Measurements from ENCODE around the gene CRPPA. TPM values are rescaled to one million over a fixed set of nuclear protein-coding genes. Genes with fewer than 3 reads are reported as not detected.
"Not testable (repeated sequence)": the region's sequence is repeated elsewhere in the genome, so short reads cannot be mapped to it uniquely, and the experiment has no call there.

CRPPA gene
- total RNA-seq, 1 experiment from 2014 or later, result 1.1 TPM

DNA sequence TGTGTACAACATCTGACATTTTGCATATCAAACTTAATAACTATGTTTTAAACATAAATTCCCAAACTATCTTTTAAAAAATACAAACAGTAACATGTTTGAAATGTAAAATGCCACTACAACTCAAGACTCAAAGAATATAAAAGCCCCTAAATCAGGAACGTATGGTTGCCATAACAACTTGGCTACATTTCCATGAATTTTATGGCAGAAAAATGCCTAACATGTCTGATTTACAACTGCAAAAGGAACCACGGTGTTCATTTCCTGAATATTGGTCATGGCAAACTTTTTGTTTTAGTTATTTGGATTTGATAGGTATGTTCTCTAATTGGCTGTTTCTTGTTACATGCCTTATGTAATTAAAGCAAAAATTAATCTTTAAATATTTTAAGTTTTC is 42.2 kb upstream of the CRPPA start:
- intact Hi-C loops (cut with micrococcal nuclease), result no loop called here
- DNase-seq (ENCODE audit: unreplicated experiment), result no peak
- H3K36me3 Mint-ChIP-seq (ENCODE audit: insufficient read depth, unreplicated experiment), result no peaks in the 10 kb centered on the region
- ChIA-PET CTCF (interaction anchor here (1.0 to 1.6 kb wide), 2 partner anchors 32 to 270 kb away, joined by 3 to 6 read pairs; no protein-coding TSS in a partner anchor), POLR2A (interaction anchor here (0.6 kb wide), 1 partner anchor 28 kb away, joined by 3 read pairs; no protein-coding TSS in a partner anchor)
- peaks cover 53% of the 10 kb centered on the region for H3K27me3 Mint-ChIP-seq (ENCODE audit: insufficient read depth, unreplicated experiment)
- no peaks in the 10 kb centered on the region for H3K9me3 Mint-ChIP-seq (ENCODE audit: unreplicated experiment)
- no peaks in the 10 kb centered on the region for H3K4me1 Mint-ChIP-seq (ENCODE audit: insufficient read depth, unreplicated experiment)
- no TSS peak for BruUV-seq (replicated peaks)
- H3K27ac Mint-ChIP-seq (ENCODE audit: low read depth, unreplicated experiment), result no peak overlapping the region
- no peak overlapping the region for H3K4me3 Mint-ChIP-seq (ENCODE audit: unreplicated experiment)
- TF ChIP-seq, protein P1, sequence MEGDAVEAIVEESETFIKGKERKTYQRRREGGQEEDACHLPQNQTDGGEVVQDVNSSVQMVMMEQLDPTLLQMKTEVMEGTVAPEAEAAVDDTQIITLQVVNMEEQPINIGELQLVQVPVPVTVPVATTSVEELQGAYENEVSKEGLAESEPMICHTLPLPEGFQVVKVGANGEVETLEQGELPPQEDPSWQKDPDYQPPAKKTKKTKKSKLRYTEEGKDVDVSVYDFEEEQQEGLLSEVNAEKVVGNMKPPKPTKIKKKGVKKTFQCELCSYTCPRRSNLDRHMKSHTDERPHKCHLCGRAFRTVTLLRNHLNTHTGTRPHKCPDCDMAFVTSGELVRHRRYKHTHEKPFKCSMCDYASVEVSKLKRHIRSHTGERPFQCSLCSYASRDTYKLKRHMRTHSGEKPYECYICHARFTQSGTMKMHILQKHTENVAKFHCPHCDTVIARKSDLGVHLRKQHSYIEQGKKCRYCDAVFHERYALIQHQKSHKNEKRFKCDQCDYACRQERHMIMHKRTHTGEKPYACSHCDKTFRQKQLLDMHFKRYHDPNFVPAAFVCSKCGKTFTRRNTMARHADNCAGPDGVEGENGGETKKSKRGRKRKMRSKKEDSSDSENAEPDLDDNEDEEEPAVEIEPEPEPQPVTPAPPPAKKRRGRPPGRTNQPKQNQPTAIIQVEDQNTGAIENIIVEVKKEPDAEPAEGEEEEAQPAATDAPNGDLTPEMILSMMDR (IDR thresholded peaks at IDR 0.05; ENCODE audit: unreplicated experiment), result no peak

- CTCF ChIA-PET, result interaction anchor here (1.0 kb wide), 1 partner anchor 102 kb away, joined by 5 read pairs; no protein-coding TSS in a partner anchor
- POLR2A ChIA-PET, result interaction anchor here (0.9 kb wide), 1 partner anchor 26 kb away, joined by 3 read pairs; no protein-coding TSS in a partner anchor
- Mint-ChIP-seq H3K36me3 (ENCODE audit: insufficient read depth, unreplicated experiment) (no peaks in the 10 kb centered on the region), H3K27ac (ENCODE audit: low read depth, unreplicated experiment) (no peak overlapping the region), H3K4me3 (ENCODE audit: unreplicated experiment) (no peak overlapping the region), H3K9me3 (ENCODE audit: unreplicated experiment) (no peaks in the 10 kb centered on the region), H3K27me3 (ENCODE audit: insufficient read depth, unreplicated experiment) (peaks cover 53% of the 10 kb centered on the region), H3K4me1 (ENCODE audit: insufficient read depth, unreplicated experiment) (no peaks in the 10 kb centered on the region)
- DNase-seq (ENCODE audit: unreplicated experiment), result no peak
- intact Hi-C loops (cut with micrococcal nuclease), result no loop called here
- BruUV-seq (replicated peaks), result no TSS peak
- TF ChIP-seq, protein P1 (IDR thresholded peaks at IDR 0.05; ENCODE audit: unreplicated experiment), result no peak
Observed at GRCh38 chr7:16462431-16462889, 41.1 kb upstream of the CRPPA start.

DNA sequence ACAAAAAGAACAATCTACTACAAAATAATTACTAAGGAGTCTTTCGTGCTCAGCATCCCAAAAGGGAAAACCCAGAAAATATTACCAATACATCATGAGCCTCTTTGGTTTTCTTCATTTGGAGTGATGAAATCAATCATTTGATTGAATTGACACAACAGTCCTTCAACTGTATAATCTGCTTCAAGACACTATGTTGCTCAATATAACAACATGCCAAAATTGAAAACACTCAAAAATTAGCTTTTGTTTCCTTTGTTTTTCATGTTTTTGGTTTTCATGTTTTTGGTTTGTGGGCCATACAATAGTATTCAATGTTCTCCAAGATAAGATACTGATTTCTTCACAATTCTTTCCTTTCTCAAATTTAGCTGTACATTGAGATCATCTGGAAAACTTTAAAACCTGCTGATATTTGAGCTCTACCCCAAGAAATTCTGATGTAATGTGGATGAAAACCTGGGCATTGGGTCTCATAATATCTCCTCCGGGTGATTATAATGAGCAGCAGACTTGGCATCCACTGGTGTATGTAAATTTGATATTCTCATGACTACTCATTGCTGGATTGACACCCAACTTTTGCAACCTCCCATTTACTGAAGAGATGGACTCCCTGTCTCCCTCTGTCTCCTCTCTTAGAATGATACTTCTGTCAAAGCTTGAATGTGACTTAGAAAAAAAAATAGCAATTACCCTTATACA is 39.6 kb upstream of the CRPPA start:
- intact Hi-C loops (cut with micrococcal nuclease), result no loop called here
- H3K27me3 Mint-ChIP-seq (ENCODE audit: insufficient read depth, unreplicated experiment), result peaks cover 42% of the 10 kb centered on the region
- POLR2A ChIA-PET, result no interaction called here
- CTCF ChIA-PET, result interaction anchor here (0.7 to 1.7 kb wide), 4 partner anchors 10 to 527 kb away, joined by 3 to 7 read pairs (median 4); no protein-coding TSS in a partner anchor
- no peaks in the 10 kb centered on the region for H3K4me1 Mint-ChIP-seq (ENCODE audit: insufficient read depth, unreplicated experiment)
- H3K27ac Mint-ChIP-seq (ENCODE audit: low read depth, unreplicated experiment), result no peak overlapping the region
- H3K4me3 Mint-ChIP-seq (ENCODE audit: unreplicated experiment), result no peak overlapping the region
- no TSS peak for BruUV-seq (replicated peaks)
- TF ChIP-seq, protein P1 (IDR thresholded peaks at IDR 0.05; ENCODE audit: unreplicated experiment), result no peak
- H3K9me3 Mint-ChIP-seq (ENCODE audit: unreplicated experiment), result no peaks in the 10 kb centered on the region
- DNase-seq (ENCODE audit: unreplicated experiment), result no peak
- no peaks in the 10 kb centered on the region for H3K36me3 Mint-ChIP-seq (ENCODE audit: insufficient read depth, unreplicated experiment)

GRCh38 chr7:16456303-16456702 is 35.0 kb upstream of the CRPPA start:
- H3K4me3 Mint-ChIP-seq (ENCODE audit: unreplicated experiment); DNase-seq (ENCODE audit: unreplicated experiment); intact Hi-C loops (cut with micrococcal nuclease); BruUV-seq (replicated peaks); H3K4me1 Mint-ChIP-seq (ENCODE audit: insufficient read depth, unreplicated experiment); H3K27ac Mint-ChIP-seq (ENCODE audit: low read depth, unreplicated experiment); H3K36me3 Mint-ChIP-seq (ENCODE audit: insufficient read depth, unreplicated experiment); H3K27me3 Mint-ChIP-seq (ENCODE audit: insufficient read depth, unreplicated experiment); H3K9me3 Mint-ChIP-seq (ENCODE audit: unreplicated experiment): not testable (repeated sequence)
- ChIA-PET POLR2A (interaction anchor here (0.6 kb wide), 1 partner anchor 1133 kb away, joined by 3 read pairs; no protein-coding TSS in a partner anchor), CTCF (interaction anchor here (0.8 to 1.1 kb wide), 2 partner anchors 9 to 15 kb away, joined by 3 to 5 read pairs; no protein-coding TSS in a partner anchor)
